ENCODE data around the gene PGRMC1. TPM values are rescaled to one million over a fixed set of nuclear protein-coding genes. Genes with fewer than 3 reads are reported as not detected.

PGRMC1 gene
- total RNA-seq, 3 donors from 2014 or later = 34.6 to 42.7 (median 36.7) TPM

Other genes starting within 250 kb of the PGRMC1 start
- gene CT47C1, start 163.3 kb upstream of the PGRMC1 start, total RNA-seq = not detected
- gene KIAA1210, start 108.5 kb upstream of the PGRMC1 start, total RNA-seq = not detected
- 1 to 10 TPM; 3.9 to 6.3 (median 4.7) TPM for gene SLC25A43, start 163.1 kb downstream of the PGRMC1 start, total RNA-seq
- 100 to 1,000 TPM; 619 to 710 (median 671) TPM for gene SLC25A5, start 232.2 kb downstream of the PGRMC1 start, total RNA-seq

Data from activated T-cell treated with anti-CD3 and anti-CD28 coated beads, Interleukin-2, amount 50 U/mL, for 4 hours (primary cell).